Activated naive CD4-positive, alpha-beta T cell treated with anti-CD3 and anti-CD28 coated beads, Interleukin-2, amount 50 U/mL, for 72 hours (primary cell): ENCODE results near the gene FOXB1. TPM values are rescaled to one million over a fixed set of nuclear protein-coding genes. Genes with fewer than 3 reads are reported as not detected.

Source experiments
- ATAC-seq, 2 donors: fragments of 150-1000 bp; cut with Tn5 transposase; 2 replicates each; pipeline ENCODE4 v1.10.0; 2021; ENCODE audit warnings: mild to moderate bottlenecking in 2 of 2, moderate library complexity in 2 of 2
- DNase-seq, 2 donors: peaks; one replicate each; pipeline ENCODE4 v3.0.0; 2021 to 2022; ENCODE audit warnings: low spot score in 2 of 2
- H3K27ac Mint-ChIP-seq, 2 donors: one replicate each; pipeline ENCODE4 v1.8.0; 2022; ENCODE audit warnings: mild to moderate bottlenecking in 2 of 2, mixed read lengths in 2 of 2
- H3K36me3 Mint-ChIP-seq, 2 donors: one replicate each; pipeline ENCODE4 v1.8.0; 2022; ENCODE audit warnings: mixed read lengths in 2 of 2
- H3K9me3 Mint-ChIP-seq, 2 donors: one replicate each; pipeline ENCODE4 v1.8.0; 2022; ENCODE audit warnings: mixed read lengths in 2 of 2
- total RNA-seq, 2 donors: library from RNA; stranded (reverse); gene quantifications; one replicate each; pipeline ENCODE4 v1.2.3, GENCODE V29; 2022

The FOXB1 gene
- total RNA-seq, 2 donors from 2014 or later = 0.16 TPM; not detected in 1

- no peaks in the 10 kb centered on the region for H3K36me3 Mint-ChIP-seq
- no peak for DNase-seq
- H3K27ac Mint-ChIP-seq = peak overlapping the region in 1 of 2 donors; percentile 82
- no peak for ATAC-seq
- H3K9me3 Mint-ChIP-seq = no peaks in the 10 kb centered on the region
Observed at GRCh38 chr15:59995568-59996297, 8.4 kb upstream of the FOXB1 start.

GRCh38 chr15:59996298-59997041, 7.6 kb upstream of the FOXB1 start:
- peaks cover 0 to 4% of the 10 kb centered on the region in 2 donors for H3K36me3 Mint-ChIP-seq
- H3K27ac Mint-ChIP-seq = peak overlapping the region in 1 of 2 donors; percentile 82
- ATAC-seq (no peak), DNase-seq (no peak)
- H3K9me3 Mint-ChIP-seq = no peaks in the 10 kb centered on the region

- Mint-ChIP-seq H3K36me3 (peaks cover 0 to 12% of the 10 kb centered on the region in 2 donors), H3K27ac (no peak overlapping the region), H3K9me3 (no peaks in the 10 kb centered on the region)
- ATAC-seq (peak; percentile 67 to 88), DNase-seq (peak in 1 of 2 donors; percentile 70)
Observed at GRCh38 chr15:59997070-59997701, 6.9 kb upstream of the FOXB1 start.

- peaks cover 0 to 20% of the 10 kb centered on the region in 2 donors for H3K36me3 Mint-ChIP-seq
- ATAC-seq (no peak), DNase-seq (no peak)
- no peak overlapping the region for H3K27ac Mint-ChIP-seq
- peaks cover 0 to 7% of the 10 kb centered on the region in 2 donors for H3K9me3 Mint-ChIP-seq
Observed at GRCh38 chr15:59998305-59998949, 5.7 kb upstream of the FOXB1 start.

- H3K36me3 Mint-ChIP-seq = peaks cover 0 to 20% of the 10 kb centered on the region in 2 donors
- H3K9me3 Mint-ChIP-seq = peaks cover 0 to 7% of the 10 kb centered on the region in 2 donors
- peak overlapping the region in 1 of 2 donors; percentile 6 for H3K27ac Mint-ChIP-seq
- DNase-seq = no peak
- no peak for ATAC-seq
Observed at GRCh38 chr15:59998950-59999611, 5.0 kb upstream of the FOXB1 start.

- H3K27ac Mint-ChIP-seq = no peak overlapping the region
- no peak for DNase-seq
Observed at GRCh38 chr15:59999612-60000112, 4.4 kb upstream of the FOXB1 start.

GRCh38 chr15:60000113-60000823, 3.8 kb upstream of the FOXB1 start:
- Mint-ChIP-seq H3K9me3 (peaks cover 0 to 7% of the 10 kb centered on the region in 2 donors), H3K27ac (no peak overlapping the region), H3K36me3 (peaks cover 0 to 26% of the 10 kb centered on the region in 2 donors)
- ATAC-seq (no peak), DNase-seq (peak in 1 of 2 donors; percentile 12)

More at GRCh38 chr15:59999612-60000112, 4.4 kb upstream of the FOXB1 start:
- H3K36me3 Mint-ChIP-seq = peaks cover 0 to 20% of the 10 kb centered on the region in 2 donors
- ATAC-seq = no peak
- peaks cover 0 to 7% of the 10 kb centered on the region in 2 donors for H3K9me3 Mint-ChIP-seq

- no peak for DNase-seq
- no peak overlapping the region for H3K27ac Mint-ChIP-seq
- ATAC-seq = no peak
- H3K9me3 Mint-ChIP-seq = peaks cover 0 to 7% of the 10 kb centered on the region in 2 donors
- peaks cover 3 to 34% of the 10 kb centered on the region in 2 donors for H3K36me3 Mint-ChIP-seq
Observed at GRCh38 chr15:60000824-60001609, 3.1 kb upstream of the FOXB1 start.

GRCh38 chr15:60001610-60002527, 2.2 kb upstream of the FOXB1 start:
- peaks cover 0 to 7% of the 10 kb centered on the region in 2 donors for H3K9me3 Mint-ChIP-seq
- H3K27ac Mint-ChIP-seq = peak overlapping the region in 1 of 2 donors; percentile 47
- peak in 1 of 2 donors; percentile 19 for DNase-seq

GRCh38 chr15:60002528-60003218, 1.4 kb upstream of the FOXB1 start:
- H3K9me3 Mint-ChIP-seq = peaks cover 0 to 7% of the 10 kb centered on the region in 2 donors
- ATAC-seq (no peak), DNase-seq (no peak)
- H3K27ac Mint-ChIP-seq = peak overlapping the region in 1 of 2 donors; percentile 47
- H3K36me3 Mint-ChIP-seq = peaks cover 9 to 39% of the 10 kb centered on the region in 2 donors

More at GRCh38 chr15:60001610-60002527, 2.2 kb upstream of the FOXB1 start:
- ATAC-seq = no peak
- H3K36me3 Mint-ChIP-seq = peaks cover 9 to 39% of the 10 kb centered on the region in 2 donors

- DNase-seq (peak in 1 of 2 donors; percentile 14), ATAC-seq (no peak)
- Mint-ChIP-seq H3K9me3 (peaks cover 0 to 7% of the 10 kb centered on the region in 2 donors), H3K27ac (no peak overlapping the region), H3K36me3 (peaks cover 9 to 39% of the 10 kb centered on the region in 2 donors)
Observed at GRCh38 chr15:60003243-60004008, 685 bp upstream of the FOXB1 start.

GRCh38 chr15:60004846-60005351, 788 bp downstream of the FOXB1 start:
- peaks cover 0 to 7% of the 10 kb centered on the region in 2 donors for H3K9me3 Mint-ChIP-seq
- H3K27ac Mint-ChIP-seq = peak overlapping the region in 1 of 2 donors; percentile 83
- ATAC-seq = peak in 1 of 2 donors; percentile 32
- H3K36me3 Mint-ChIP-seq = peaks cover 9 to 39% of the 10 kb centered on the region in 2 donors
- DNase-seq = peak in 1 of 2 donors; percentile 37
